GM12878 (cell line): ENCODE data around the gene CHST8. TPM values are rescaled to one million over a fixed set of nuclear protein-coding genes. Genes with fewer than 3 reads are reported as not detected.

Source experiments
- ATAC-seq: fragments of 200-7000 bp; cut with Tn5 transposase; 3 replicates; pipeline ENCODE4 v1.9.1; 2020; ENCODE audit warnings: mild to moderate bottlenecking, moderate library complexity
- BruUV-seq: library from RNA; stranded (reverse); fragments of 400-500 nt; replicated peaks from 2 replicates; lab custom pipeline; 2021; lab: Mats Ljungman, UMichigan
- CTCF ChIA-PET: fragments of 300-600 bp; sonication (Branson Sonifier 250); formaldehyde crosslinking; extraction: SDS; loops from one replicate; lab custom pipeline; 2021; ENCODE audit warnings: inconsistent platforms; lab: Yijun Ruan, JAX
- POLR2A ChIA-PET: fragments of 350-600 bp; formaldehyde crosslinking; extraction: SDS; loops from one replicate; lab custom pipeline; 2021; ENCODE audit warnings: inconsistent platforms; lab: Charles Lee
- RAD21 ChIA-PET: fragments of 300-600 bp; sonication (Branson Sonifier 250); formaldehyde crosslinking; loops from one replicate; lab custom pipeline; 2023; ENCODE audit warnings: antibody characterized with exemption; ENCODE audit not compliant: unreplicated experiment; lab: Charles Lee
- SMC1A ChIA-PET: fragments of 300-600 bp; sonication (Branson Sonifier 250); formaldehyde crosslinking; loops from one replicate; lab custom pipeline; 2023; ENCODE audit not compliant: unreplicated experiment, uncharacterized antibody; lab: Charles Lee
- DNase-seq: peaks from one replicate; pipeline ENCODE4 v3.0.0-alpha.2; 2011; ENCODE audit warnings: low read depth, low spot score
- FAIRE-seq: peaks from 3 replicates; lab custom pipeline; 2011; peaks lifted over from hg19 to GRCh38; lab: Jason Lieb, UNC
- H2AFZ ChIP-seq: 2 replicates; pipeline ENCODE4 v1.6.0; 2011; ENCODE audit warnings: low read depth, low read length, control low read depth; ENCODE audit not compliant: control insufficient read depth
- H3K27ac ChIP-seq: 2 replicates; pipeline ENCODE4 v1.5.1; 2011; ENCODE audit warnings: control low read depth; ENCODE audit not compliant: control insufficient read depth, insufficient read depth
- H3K27me3 ChIP-seq, 2 experiments: replicated peaks in 1 of 2; 2 replicates each; pipeline versions ENCODE4 v1.6.0 to v1.6.1; 2011; ENCODE audit warnings: low read length in 1 of 2; ENCODE audit not compliant: control insufficient read depth in 2 of 2, insufficient read depth in 2 of 2
- H3K36me3 ChIP-seq, 2 experiments: 2 replicates each; pipeline ENCODE4 v1.5.1; 2011; ENCODE audit warnings: low read length in 1 of 2; ENCODE audit not compliant: control insufficient read depth in 2 of 2, insufficient read depth in 2 of 2
- H3K4me1 ChIP-seq: 2 replicates; pipeline ENCODE4 v1.6.1; 2011; ENCODE audit warnings: mild to moderate bottlenecking, low read length, moderate library complexity, mixed read lengths; ENCODE audit not compliant: control insufficient read depth, insufficient read depth
- H3K4me2 ChIP-seq: 2 replicates; pipeline ENCODE4 v1.6.0; 2011; ENCODE audit warnings: control low read depth; ENCODE audit not compliant: control insufficient read depth, insufficient read depth
- H3K4me3 ChIP-seq: fragments of 200-600 bp; sonication (generic); 2 replicates; pipeline ENCODE4 v1.5.1; 2016
- H3K79me2 ChIP-seq: 2 replicates; pipeline ENCODE4 v1.6.0; 2011; ENCODE audit warnings: low read length; ENCODE audit not compliant: control insufficient read depth, insufficient read depth
- H3K9ac ChIP-seq: 2 replicates; pipeline ENCODE4 v1.8.0; 2011; ENCODE audit warnings: low read length, control low read depth, mixed read lengths; ENCODE audit not compliant: control insufficient read depth, insufficient read depth
- H3K9me3 ChIP-seq: replicated peaks from 3 replicates; pipeline ENCODE4 v1.5.1; 2011; ENCODE audit warnings: mild to moderate bottlenecking, low read length; ENCODE audit not compliant: control insufficient read depth, insufficient read depth
- H4K20me1 ChIP-seq: 2 replicates; pipeline ENCODE4 v1.6.0; 2011; ENCODE audit not compliant: control insufficient read depth, insufficient read depth
- CEBPZ ChIP-seq: fragments of 150-350 bp; IDR thresholded peaks from 2 replicates; pipeline ENCODE4 v1.6.1; 2016; ENCODE audit warnings: low read depth, low read length
- CUX1 ChIP-seq: IDR thresholded peaks from 2 replicates; pipeline ENCODE4 v1.6.1; 2012; ENCODE audit warnings: improper control_type of control experiment, low read depth, low read length; ENCODE audit not compliant: insufficient replicate concordance
- E2F8 ChIP-seq: fragments of 450-650 bp; IDR thresholded peaks from 2 replicates; pipeline ENCODE4 v1.6.1; 2018; ENCODE audit warnings: mild to moderate bottlenecking, low read depth, moderate library complexity; ENCODE audit not compliant: partially characterized antibody
- ETV6 ChIP-seq, 2 experiments: fragments of 450-650 bp in 1 of 2; IDR thresholded peaks in 1 of 2; conservative IDR thresholded peaks in 1 of 2; 2 replicates each; pipeline ENCODE4 v1.6.1; 2014; ENCODE audit warnings: antibody characterized with exemption in 1 of 2, borderline replicate concordance in 1 of 2, low read depth in 1 of 2, mild to moderate bottlenecking in 1 of 2, moderate library complexity in 1 of 2
- JUND ChIP-seq: IDR thresholded peaks from 2 replicates; pipeline ENCODE4 v1.6.1; 2012; ENCODE audit warnings: low read depth, mild to moderate bottlenecking, low read length, improper control_type of control experiment, moderate library complexity
- MYC ChIP-seq: IDR thresholded peaks from 2 replicates; pipeline ENCODE4 v1.6.1; 2011; ENCODE audit warnings: mild to moderate bottlenecking, low read length, moderate library complexity, inconsistent platforms; ENCODE audit not compliant: insufficient read depth, insufficient replicate concordance, insufficient read length, severe bottlenecking
- SMAD5 ChIP-seq: IDR thresholded peaks from 2 replicates; pipeline ENCODE4 v1.6.1; 2016; ENCODE audit warnings: antibody characterized with exemption, low read depth
- ZNF274 ChIP-seq: IDR thresholded peaks from one replicate; pipeline ENCODE4 v1.8.0; 2011; ENCODE audit not compliant: insufficient read length, insufficient read depth
- WGBS: methylation state at CpG from one replicate; pipeline ENCODE4 v1.1.6; 2016; ENCODE audit warnings: low lambda C conversion rate; ENCODE audit not compliant: insufficient replicate concordance, insufficient coverage; ENCODE audit errors: missing lambda C conversion rate; 5-methylcytosine and 5-hydroxymethylcytosine counted together
- in situ Hi-C: fragments of 300-500 bp; cut with MboI; formaldehyde crosslinking; loops from 9 replicates; pipeline ENCODE4 v1.14.3; 2018; ENCODE audit warnings: mixed read lengths
- intact Hi-C: fragments of 100-400 bp; cut with micrococcal nuclease; formaldehyde crosslinking; loops from one replicate; pipeline ENCODE4 v1.14.2; 2022; ENCODE audit not compliant: unreplicated experiment
- polyA plus RNA-seq, 11 experiments: library from polyadenylated mRNA; depleted of rRNA in 4 of 11; unstranded in 6 of 11; stranded (reverse) in 5 of 11; fragments of >200 nt; fragmentation: Nextera tagmentation in 4 of 11; fragmentation: Illumina TruSeq in 1 of 11; extraction: Ambion mirVana in 4 of 11; extraction: Trizol in 1 of 11; gene quantifications; 1 replicate in 1 of 11; 2 replicates in 10 of 11; pipeline versions ENCODE4 v1.2.1 to v1.2.3, GENCODE V29; 2011 to 2016; ENCODE audit warnings: inconsistent platforms in 2 of 11, missing spikeins in 2 of 11, low read depth in 1 of 11
- total RNA-seq, 4 experiments: library from RNA; depleted of rRNA in 3 of 4; stranded (reverse); fragments of >200 nt in 3 of 4; fragmentation: Illumina TruSeq in 1 of 4; extraction: Trizol in 1 of 4; gene quantifications; 2 replicates each; pipeline versions ENCODE4 v1.2.1 to v1.2.3, GENCODE V29; 2013 to 2021

Gene CHST8
- total and polyA plus RNA-seq, 10 of the 15 experiments (the other 5 are each of a cell fraction or from before 2014, with no cell fraction given), result 0.06 TPM; not detected in 9

DNA sequence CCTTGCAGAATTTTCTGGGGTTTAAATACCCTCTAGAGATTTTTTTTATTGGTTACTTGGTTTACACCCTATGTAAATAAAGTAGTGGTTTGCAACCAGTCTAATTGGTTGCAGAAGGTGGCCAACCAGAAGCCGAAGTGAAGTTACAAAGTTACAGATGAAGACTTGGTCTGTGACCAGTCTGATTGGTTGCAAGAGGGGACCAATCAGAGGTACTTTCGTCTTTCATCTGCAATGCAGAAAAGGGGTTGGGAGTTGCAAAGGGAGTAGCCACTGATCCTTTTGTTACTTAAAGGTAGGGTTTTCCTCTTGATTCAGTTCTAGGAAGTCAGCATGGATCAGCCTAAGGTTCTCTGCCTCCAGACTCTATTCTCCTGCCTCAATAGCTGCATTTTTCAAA is 48.8 kb upstream of the CHST8 start:
- ATAC-seq (no peak), DNase-seq (no peak), FAIRE-seq (no peak)
- in situ Hi-C loops (no loop called here), intact Hi-C loops (no loop called here)
- H3K4me2 ChIP-seq, result no peak overlapping the region
- no TSS peak for BruUV-seq
- no peaks in the 10 kb centered on the region for H4K20me1 ChIP-seq
- no peak overlapping the region for H3K9ac ChIP-seq
- TF ChIP-seq CEBPZ (no peak), JUND (no peak), MYC (no peak), SMAD5 (no peak), ETV6 (conservative IDR thresholded peaks at IDR 0.05 in 1 of 2, IDR thresholded peaks at IDR 0.05 in 1 of 2; ENCODE audit: borderline replicate concordance in 1 of 2, low read depth in 1 of 2) (no peak), CUX1 (no peak), E2F8 (no peak), ZNF274 (no peak)
- H3K27ac ChIP-seq, result no peak overlapping the region
- no peaks in the 10 kb centered on the region for H3K36me3 ChIP-seq
- no peaks in the 10 kb centered on the region for H3K4me1 ChIP-seq
- H3K9me3 ChIP-seq, result no peaks in the 10 kb centered on the region; the same call in 2 of the 3 replicates
- no peaks in the 10 kb centered on the region for H3K27me3 ChIP-seq
- ChIA-PET RAD21 (no interaction called here), POLR2A (no interaction called here), CTCF (no interaction called here), SMC1A (no interaction called here)
- WGBS, result 4% methylated on average over 2 of the region's 2 CpGs
- H2AFZ ChIP-seq, result no peak overlapping the region
- no peaks in the 10 kb centered on the region for H3K79me2 ChIP-seq
- H3K4me3 ChIP-seq, result no peak overlapping the region
